HG02884 (cell line): ENCODE results near the gene THEM4.
"Not testable (repeated sequence)": the region's sequence is repeated elsewhere in the genome, so short reads cannot be mapped to it uniquely, and the experiment has no call there.

Experiments used
- ATAC-seq: cut with Tn5 transposase; IDR thresholded peaks from one replicate; pipeline ENCODE4 v1.9.1; 2021; ENCODE audit warnings: mild to moderate bottlenecking, moderate library complexity; ENCODE audit not compliant: unreplicated experiment

The THEM4 gene

GRCh38 chr1:151935154-151935553 is 25.8 kb upstream of the THEM4 start:
- ATAC-seq, result no peak

- ATAC-seq, result no peak
These were observed 24.8 kb upstream of the THEM4 start for GRCh38 chr1:151934048-151934493.

- ATAC-seq, result no peak
These were observed 15.6 kb upstream of the THEM4 start for GRCh38 chr1:151924691-151925587.

- no peak for ATAC-seq
These were observed 14.1 kb upstream of the THEM4 start for GRCh38 chr1:151923422-151923821.

- no peak for ATAC-seq
These were observed 10.8 kb upstream of the THEM4 start for GRCh38 chr1:151920149-151920548.

GRCh38 chr1:151918819-151919610 is 9.7 kb upstream of the THEM4 start:
- no peak for ATAC-seq

GRCh38 chr1:151918156-151918555 is 8.8 kb upstream of the THEM4 start:
- no peak for ATAC-seq

GRCh38 chr1:151916726-151917370 is 7.5 kb upstream of the THEM4 start:
- no peak for ATAC-seq

GRCh38 chr1:151915061-151915686 is 5.9 kb upstream of the THEM4 start:
- no peak for ATAC-seq

- no peak for ATAC-seq
These were observed 4.8 kb upstream of the THEM4 start for GRCh38 chr1:151914076-151914475.

GRCh38 chr1:151912973-151913372 is 3.7 kb upstream of the THEM4 start:
- no peak for ATAC-seq

- no peak for ATAC-seq
These were observed 1.1 kb downstream of the THEM4 start for GRCh38 chr1:151908228-151908691.

- ATAC-seq, result no peak
These were observed 1.8 kb downstream of the THEM4 start for GRCh38 chr1:151907363-151908139.

GRCh38 chr1:151906324-151906645 is 3.0 kb downstream of the THEM4 start:
- ATAC-seq, result not testable (repeated sequence)

GRCh38 chr1:151905443-151906323 is 3.6 kb downstream of the THEM4 start:
- not testable (repeated sequence) for ATAC-seq

- no peak for ATAC-seq
These were observed 4.3 kb downstream of the THEM4 start for GRCh38 chr1:151905070-151905442.

- ATAC-seq, result no peak
These were observed 6.5 kb downstream of the THEM4 start for GRCh38 chr1:151902858-151903257.

GRCh38 chr1:151900804-151901203 is 8.5 kb downstream of the THEM4 start:
- ATAC-seq, result not testable (repeated sequence)

- no peak for ATAC-seq
These were observed 10.8 kb downstream of the THEM4 start for GRCh38 chr1:151898519-151898991.
